HT-29 (cell line): ENCODE results near the gene CPEB2. TPM values are rescaled to one million over a fixed set of nuclear protein-coding genes. Genes with fewer than 3 reads are reported as not detected.

Experiments
- DNase-seq: peaks from one replicate; pipeline ENCODE4 v3.0.0-alpha.2; 2015; ENCODE audit warnings: low spot score
- total RNA-seq: library from RNA; depleted of rRNA; stranded (reverse); fragments of >200 nt; shearing (Covaris generic); gene quantifications from 2 replicates; pipeline ENCODE4 v1.2.3, GENCODE V29; 2014; rRNA removed

Gene CPEB2
- 1.2 TPM in 2 replicates for total RNA-seq

DNA sequence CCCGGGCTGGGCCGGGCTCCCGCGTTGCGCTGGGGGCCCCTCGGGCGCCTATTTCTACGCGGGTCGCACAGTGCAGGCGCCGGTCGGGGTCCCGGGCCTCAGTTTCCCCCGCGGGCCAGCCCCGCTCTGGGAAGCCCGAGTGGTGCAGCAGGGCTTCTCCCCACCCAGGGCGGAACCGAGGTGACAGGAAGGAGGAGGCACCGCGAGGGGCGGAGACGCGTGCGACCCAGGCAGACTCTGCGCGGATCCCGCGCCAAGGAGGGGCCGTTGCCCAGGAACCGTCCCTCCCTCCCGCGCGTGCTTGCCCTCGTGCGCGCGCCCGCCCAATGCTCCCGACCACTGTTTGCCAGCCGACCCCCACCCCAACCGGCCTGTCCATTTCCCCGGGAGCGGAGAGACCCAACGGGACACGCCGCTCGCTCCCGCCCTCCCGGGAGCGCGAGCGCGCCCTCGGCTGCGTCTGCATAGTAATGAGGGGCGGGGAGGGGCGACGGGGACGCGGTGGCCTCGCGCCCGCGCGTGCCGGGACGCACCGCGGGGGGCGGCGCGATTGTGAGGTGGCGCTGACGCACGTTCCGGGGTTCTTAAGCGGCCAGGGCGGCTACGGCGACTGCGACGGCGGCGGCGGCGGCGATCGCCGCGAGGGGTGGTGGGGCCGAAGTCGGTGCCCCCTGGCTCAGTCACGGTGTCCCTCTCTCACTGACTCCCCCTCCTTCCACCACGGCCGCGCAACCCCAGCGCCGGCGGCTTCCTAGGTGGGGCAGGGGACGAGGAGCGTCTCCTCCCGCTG is at the start of gene CPEB2:
CPEB2 (plus strand) TSS at position 613 of the 790 bp plus-strand sequence. CDS start 193 bp downstream, outside the sequence.
- DNase-seq, result peak; percentile 87

DNA sequence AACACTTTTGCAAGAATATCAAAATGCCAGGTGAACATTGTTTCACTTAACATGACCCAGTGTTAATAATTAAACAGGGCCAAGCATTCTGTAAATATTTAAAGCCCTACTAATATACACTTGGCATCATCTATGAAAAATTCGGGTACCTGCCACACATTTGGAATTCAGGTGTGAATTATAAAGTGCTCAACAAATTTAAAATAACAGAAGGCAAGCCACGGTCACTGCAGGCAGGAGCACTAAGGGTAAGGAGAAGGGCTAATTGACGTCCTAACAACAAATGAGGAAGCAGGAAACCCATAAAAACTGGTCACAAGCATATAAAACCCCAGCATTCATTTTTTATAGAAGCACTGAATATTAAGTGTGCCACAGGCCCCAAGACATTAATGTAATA is 43.8 kb upstream of the CPEB2 start:
- DNase-seq, result peak; percentile 59

DNA sequence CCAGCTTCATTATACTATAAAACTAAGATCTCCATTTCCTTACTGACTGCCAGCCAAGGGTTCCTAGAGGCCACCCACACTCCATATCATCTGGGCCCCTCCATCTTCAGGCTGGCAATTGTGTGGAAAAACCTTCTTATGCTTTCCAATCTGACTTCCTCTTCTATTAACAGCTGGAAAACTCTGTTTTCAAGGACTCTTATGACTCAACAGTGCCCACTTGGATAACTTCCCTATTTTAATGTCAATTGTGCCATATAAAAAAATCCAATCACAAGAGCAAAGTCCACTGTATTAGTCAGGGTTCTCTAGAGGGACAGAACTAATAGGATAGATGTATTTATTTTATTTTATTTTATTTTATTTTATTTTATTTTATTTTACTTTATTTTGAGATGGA is 41.0 kb upstream of the CPEB2 start:
- no peak for DNase-seq

GRCh38 chr4:14965071-14965470 is 37.2 kb upstream of the CPEB2 start:
- no peak for DNase-seq

DNA sequence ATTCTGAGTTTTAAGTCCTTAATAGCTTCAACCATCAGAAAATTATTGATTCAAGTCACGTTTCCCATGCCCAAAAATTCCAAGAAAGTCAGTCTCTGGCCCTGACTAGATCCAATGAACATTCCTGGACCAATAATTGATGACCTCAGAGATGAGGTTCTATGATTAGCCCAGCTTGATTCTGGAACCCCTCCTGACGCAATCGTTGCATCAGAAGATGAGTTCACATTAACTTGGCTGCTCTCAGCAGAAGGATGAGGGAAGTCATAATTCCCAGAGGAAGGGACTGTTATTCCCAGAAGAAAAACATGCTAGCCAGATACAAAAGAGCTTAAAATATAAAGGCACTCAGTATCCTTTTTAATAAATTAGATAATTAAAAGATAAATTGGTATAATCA is 34.3 kb upstream of the CPEB2 start:
- DNase-seq, result no peak

- no peak for DNase-seq
These were observed 24.5 kb upstream of the CPEB2 start for GRCh38 chr4:14977830-14978229.

DNA sequence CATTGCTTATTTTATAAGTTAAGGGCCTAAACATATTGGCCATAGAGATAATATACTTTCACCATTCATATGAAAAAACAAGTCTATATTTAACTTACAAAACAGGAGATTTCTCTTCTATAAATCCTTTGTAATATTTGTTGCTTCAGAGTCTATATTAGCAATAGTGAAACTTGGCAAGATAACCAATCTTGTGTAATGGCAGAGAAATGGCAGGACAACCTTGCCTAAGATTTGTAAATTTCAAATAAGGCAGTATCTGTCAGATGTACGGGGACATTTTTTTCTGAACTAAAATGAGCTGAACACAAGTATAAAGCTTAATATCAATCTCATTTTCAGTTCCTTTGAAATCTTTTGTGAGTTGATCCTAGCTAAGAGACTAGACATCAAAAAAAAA is 17.8 kb upstream of the CPEB2 start:
- DNase-seq, result no peak

DNA sequence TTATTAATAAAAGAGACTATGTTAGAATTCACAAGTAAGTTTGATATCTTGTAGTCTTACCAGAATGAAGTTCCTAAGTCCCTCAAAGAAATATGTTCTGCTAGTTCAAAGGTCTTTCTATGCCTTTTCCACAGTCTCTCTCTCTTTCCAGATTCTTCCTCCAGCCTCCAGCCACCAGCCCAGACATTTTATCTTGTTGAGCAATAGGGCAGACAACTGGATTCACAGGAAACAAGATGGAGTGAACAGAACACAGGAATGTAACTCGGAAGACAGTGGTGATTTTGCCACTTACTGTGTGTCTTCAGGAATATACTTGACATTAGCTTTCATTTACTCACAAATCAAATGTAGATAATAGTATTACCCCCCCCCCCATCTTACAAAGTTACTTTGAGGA is 17.1 kb upstream of the CPEB2 start:
- DNase-seq, result no peak

GRCh38 chr4:14985843-14986242 is 16.4 kb upstream of the CPEB2 start:
- DNase-seq, result no peak

GRCh38 chr4:14987054-14987453 is 15.2 kb upstream of the CPEB2 start:
- no peak for DNase-seq

GRCh38 chr4:14990484-14990883 is 11.8 kb upstream of the CPEB2 start:
- no peak for DNase-seq

GRCh38 chr4:14994242-14994641 is 8.0 kb upstream of the CPEB2 start:
- no peak for DNase-seq

DNA sequence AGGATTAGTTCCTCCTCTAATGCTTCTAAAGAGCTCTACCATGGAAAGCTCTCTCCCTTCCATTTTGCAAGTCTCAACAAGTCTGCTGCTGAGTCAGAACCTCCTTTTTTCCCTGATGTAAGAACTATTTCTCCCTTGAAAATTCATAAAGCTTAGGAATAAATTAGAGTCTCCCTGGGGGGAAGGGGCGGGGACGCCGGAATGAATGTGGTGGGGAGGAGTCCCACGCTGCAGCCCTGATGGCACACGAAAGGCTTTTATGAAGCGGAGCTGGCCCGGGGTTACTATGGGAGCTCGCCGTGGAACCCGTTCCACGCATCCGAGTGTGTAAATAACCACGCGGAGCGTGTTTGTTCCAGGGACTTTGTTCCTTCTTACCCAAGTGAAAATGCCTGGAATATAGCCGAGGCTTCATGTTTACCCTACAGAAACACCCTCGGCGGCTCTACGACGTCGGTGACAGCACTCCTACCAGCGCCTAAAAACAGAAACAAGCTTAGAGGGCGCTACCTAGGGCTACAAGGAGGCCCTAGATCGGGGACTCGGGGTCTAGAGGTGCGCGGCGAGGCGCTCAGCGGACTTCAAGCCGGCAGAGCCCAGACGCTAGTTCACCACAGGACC is 923 bp upstream of the CPEB2 start:
- DNase-seq, result peak; percentile 49

DNA sequence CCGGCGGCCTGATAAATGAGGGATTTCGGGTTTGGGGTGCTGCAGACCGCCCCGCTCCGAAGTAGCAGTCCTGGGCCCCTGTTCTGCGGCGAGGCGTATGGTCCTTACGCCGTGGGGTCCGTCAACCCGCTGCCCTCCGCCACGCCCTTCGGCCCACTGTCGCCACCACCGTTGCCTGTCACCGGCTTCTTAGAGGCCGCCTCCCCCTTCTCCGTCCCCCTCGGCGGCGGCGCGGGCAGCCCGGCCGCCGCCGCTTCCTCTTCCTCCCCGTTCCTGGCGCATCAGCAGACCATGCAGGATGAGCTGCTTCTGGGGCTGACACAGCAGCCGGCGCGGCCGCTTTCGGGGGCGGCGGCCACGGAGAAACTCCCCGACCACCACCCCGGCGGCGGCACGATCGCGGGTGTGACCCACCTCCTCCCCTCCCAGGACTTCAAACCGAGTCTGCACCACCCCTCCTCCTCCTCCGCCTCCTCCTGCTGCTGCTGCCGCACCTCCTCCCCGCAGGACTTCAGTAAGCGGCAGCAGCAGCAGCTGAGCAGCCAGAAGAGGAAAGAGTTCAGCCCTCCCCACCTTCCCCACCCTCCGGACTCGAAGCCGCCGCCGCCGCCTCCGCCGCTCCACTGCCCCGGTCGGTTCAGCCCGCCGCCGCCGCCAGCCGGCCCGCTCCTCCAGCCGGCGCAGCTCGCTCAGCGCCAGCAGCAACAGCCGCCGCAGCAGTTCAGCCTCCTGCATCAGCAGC is 549 bp downstream of the CPEB2 start:
- DNase-seq, result peak; percentile 65

- DNase-seq, result peak; percentile 45
These were observed 1.2 kb downstream of the CPEB2 start for GRCh38 chr4:15003401-15003890.

DNA sequence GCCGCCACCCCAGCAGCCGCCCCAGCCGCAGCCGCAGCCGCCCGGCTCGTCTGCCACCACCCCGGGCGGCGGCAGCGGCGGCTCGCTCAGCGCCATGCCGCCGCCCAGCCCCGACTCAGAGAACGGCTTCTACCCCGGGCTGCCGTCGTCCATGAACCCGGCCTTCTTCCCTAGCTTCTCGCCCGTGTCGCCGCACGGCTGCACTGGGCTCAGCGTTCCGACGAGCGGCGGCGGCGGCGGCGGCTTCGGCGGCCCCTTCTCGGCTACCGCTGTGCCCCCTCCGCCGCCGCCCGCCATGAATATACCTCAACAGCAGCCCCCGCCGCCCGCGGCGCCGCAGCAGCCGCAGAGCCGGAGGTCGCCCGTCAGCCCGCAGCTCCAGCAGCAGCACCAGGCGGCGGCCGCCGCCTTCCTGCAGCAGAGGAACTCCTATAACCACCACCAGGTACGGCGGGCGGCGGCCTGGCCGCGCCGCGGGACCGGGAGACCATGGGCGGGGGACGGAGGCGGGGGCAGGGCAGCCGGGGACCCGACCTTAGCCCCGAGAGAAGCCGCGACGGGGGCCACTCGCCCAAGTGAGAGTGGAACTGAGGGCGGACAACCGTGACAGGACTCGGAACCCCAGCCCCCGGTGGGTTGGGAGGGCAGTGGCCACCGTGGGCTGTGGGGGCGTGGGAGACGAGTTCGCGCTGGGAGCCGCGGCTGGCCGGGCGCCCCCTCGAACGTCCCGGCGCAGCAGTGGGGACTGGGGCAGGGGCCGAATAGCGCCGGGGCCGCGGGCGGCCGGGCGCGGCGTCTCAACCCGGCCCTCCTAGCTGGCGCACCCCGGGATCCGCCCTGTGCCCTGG is 1.8 kb downstream of the CPEB2 start:
- DNase-seq, result peak; percentile 39

- peak; percentile 70 for DNase-seq
These were observed 2.5 kb downstream of the CPEB2 start for GRCh38 chr4:15004739-15005301.

DNA sequence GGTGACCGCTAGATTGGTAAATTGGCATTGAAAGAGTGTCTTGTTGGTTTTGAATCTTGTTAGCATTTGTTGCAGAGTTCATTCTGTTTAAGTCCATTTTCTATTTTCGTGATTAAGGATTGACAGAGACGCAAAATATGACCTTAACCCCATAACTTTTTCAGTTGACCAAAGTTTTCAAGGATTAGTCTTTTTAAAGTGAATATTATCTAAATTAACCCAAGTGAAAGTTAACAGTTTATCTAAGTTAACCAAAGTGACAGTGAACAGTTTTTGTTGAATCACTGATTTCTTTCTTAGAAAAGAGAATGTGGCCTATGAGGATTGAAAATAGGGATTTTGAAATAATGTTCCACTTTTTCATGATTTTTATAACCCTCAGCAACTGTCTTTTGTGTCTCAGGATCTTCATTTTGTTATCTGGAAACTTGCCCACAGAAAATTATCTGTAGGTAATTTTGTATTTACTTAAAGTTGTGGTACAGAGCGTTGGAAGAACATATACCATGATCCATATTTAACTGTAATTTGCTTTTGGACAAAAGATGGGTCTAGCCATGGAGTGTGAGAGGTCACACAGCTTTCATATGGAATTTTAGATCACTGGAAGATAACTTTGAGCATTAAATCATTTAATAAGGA is 3.3 kb downstream of the CPEB2 start:
- no peak for DNase-seq

GRCh38 chr4:15006416-15007024 is 4.2 kb downstream of the CPEB2 start:
- peak; percentile 44 for DNase-seq

DNA sequence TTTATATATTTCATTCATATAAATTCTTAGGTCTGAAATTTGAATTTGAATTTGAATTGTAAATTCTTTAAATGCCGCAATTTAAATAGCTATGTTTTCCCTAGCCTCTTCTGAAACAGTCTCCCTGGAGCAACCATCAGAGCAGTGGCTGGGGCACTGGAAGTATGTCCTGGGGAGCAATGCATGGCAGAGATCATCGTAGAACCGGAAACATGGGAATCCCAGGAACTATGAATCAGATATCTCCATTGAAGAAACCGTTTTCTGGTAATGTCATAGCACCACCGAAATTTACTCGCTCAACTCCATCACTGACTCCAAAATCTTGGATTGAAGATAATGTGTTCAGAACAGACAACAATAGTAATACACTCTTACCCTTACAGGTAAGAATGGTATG is 4.9 kb downstream of the CPEB2 start:
- no peak for DNase-seq
